ENCODE results near the gene RELB. TPM values are rescaled to one million over a fixed set of nuclear protein-coding genes. Genes with fewer than 3 reads are reported as not detected.

The RELB gene
- total and polyA plus RNA-seq, 4 experiments from 2014 or later, result 19.7 to 39.8 (median 35.0) TPM

GRCh38 chr19:45045671-45046353, 44.5 kb downstream of the RELB start:
- Mint-ChIP-seq H3K27ac (peak overlapping the region in 5 of 7 donors; percentile 30 to 64 (median 57)), H3K4me1 (peaks cover 35 to 62% (median 47%) of the 10 kb centered on the region in 4 donors), H3K9me3 (no peaks in the 10 kb centered on the region), H3K4me3 (no peak overlapping the region), H3K36me3 (peaks cover 28 to 59% of the 10 kb centered on the region in 2 donors), H3K27me3 (no peaks in the 10 kb centered on the region)
- peaks cover 37% of the 10 kb centered on the region for H3K36me3 ChIP-seq (ENCODE audit: insufficient read depth, low read length)
- H3K27ac ChIP-seq (ENCODE audit: low read depth, low read length), result no peak overlapping the region
- H3K9me3 ChIP-seq (ENCODE audit: control insufficient read depth in 1 of 2, low read length in 2 of 2), result no peaks in the 10 kb centered on the region
- H3K27me3 ChIP-seq (ENCODE audit: insufficient read depth, low read length), result no peaks in the 10 kb centered on the region
- DNase-seq, result no peak
- ChIA-PET POLR2A (ENCODE audit: partially characterized antibody) (interaction anchor here (1.1 kb wide), 1 partner anchor 18 kb away, joined by 3 read pairs; no protein-coding TSS in a partner anchor), CTCF (ENCODE audit: partially characterized antibody) (interaction anchor here (1.7 to 1.9 kb wide), 2 partner anchors 14 to 57 kb away, joined by 5 to 8 read pairs; no protein-coding TSS in a partner anchor)
- no peak overlapping the region for H3K4me3 ChIP-seq (ENCODE audit: low read length in 2 of 2)
- peaks cover 29% of the 10 kb centered on the region for H3K4me1 ChIP-seq (ENCODE audit: insufficient read depth, low read length)
- intact Hi-C loops (cut with micrococcal nuclease), result no loop called here

- H3K4me3 Mint-ChIP-seq, result no peak overlapping the region
- intact Hi-C loops (cut with micrococcal nuclease), result no loop called here
- Histone ChIP-seq H3K9me3 (ENCODE audit: control insufficient read depth in 1 of 2, low read length in 2 of 2) (no peaks in the 10 kb centered on the region), H3K36me3 (ENCODE audit: insufficient read depth, low read length) (peaks cover 34% of the 10 kb centered on the region), H3K27me3 (ENCODE audit: insufficient read depth, low read length) (no peaks in the 10 kb centered on the region), H3K4me3 (ENCODE audit: low read length in 2 of 2) (no peak overlapping the region), H3K27ac (ENCODE audit: low read depth, low read length) (no peak overlapping the region), H3K4me1 (ENCODE audit: insufficient read depth, low read length) (peaks cover 25% of the 10 kb centered on the region)
- no peaks in the 10 kb centered on the region for H3K9me3 Mint-ChIP-seq
- H3K36me3 Mint-ChIP-seq, result peaks cover 25 to 59% of the 10 kb centered on the region in 2 donors
- H3K27ac Mint-ChIP-seq, result peak overlapping the region in 4 of 7 donors; percentile 57 to 76 (median 64)
- ChIA-PET POLR2A (ENCODE audit: partially characterized antibody) (interaction anchor here (1.1 kb wide), 1 partner anchor 19 kb away, joined by 3 read pairs; no protein-coding TSS in a partner anchor), CTCF (ENCODE audit: partially characterized antibody) (interaction anchor here (1.7 to 1.9 kb wide), 2 partner anchors 13 to 57 kb away, joined by 5 to 8 read pairs; no protein-coding TSS in a partner anchor)
- H3K4me1 Mint-ChIP-seq, result peaks cover 32 to 56% (median 44%) of the 10 kb centered on the region in 4 donors
- DNase-seq, result no peak
- no peaks in the 10 kb centered on the region for H3K27me3 Mint-ChIP-seq
Observed at GRCh38 chr19:45046355-45046754, 45.1 kb downstream of the RELB start.

GRCh38 chr19:45047188-45047797, 46.0 kb downstream of the RELB start:
- CTCF ChIA-PET (ENCODE audit: partially characterized antibody), result interaction anchor here (1.9 kb wide), 1 partner anchor 12 kb away, joined by 8 read pairs; no protein-coding TSS in a partner anchor
- H3K9me3 Mint-ChIP-seq, result peaks cover 0 to 2% (median 0%) of the 10 kb centered on the region in 8 donors

GRCh38 chr19:45049073-45049736, 47.9 kb downstream of the RELB start:
- H3K27ac ChIP-seq (ENCODE audit: low read depth, low read length), result no peak overlapping the region

More at GRCh38 chr19:45047188-45047797, 46.0 kb downstream of the RELB start:
- no peak for DNase-seq
- no peak overlapping the region for H3K4me3 ChIP-seq (ENCODE audit: low read length in 2 of 2)
- no peaks in the 10 kb centered on the region for H3K27me3 ChIP-seq (ENCODE audit: insufficient read depth, low read length)
- POLR2A ChIA-PET (ENCODE audit: partially characterized antibody), result no interaction called here
- Mint-ChIP-seq H3K27me3 (no peaks in the 10 kb centered on the region), H3K4me1 (peaks cover 29 to 47% (median 36%) of the 10 kb centered on the region in 4 donors), H3K4me3 (peak overlapping the region in 1 of 8 donors; percentile 13), H3K27ac (peak overlapping the region in 6 of 7 donors; percentile 52 to 88 (median 62)), H3K36me3 (peaks cover 21 to 55% of the 10 kb centered on the region in 2 donors)
- H3K4me1 ChIP-seq (ENCODE audit: insufficient read depth, low read length), result peaks cover 17% of the 10 kb centered on the region
- no peaks in the 10 kb centered on the region for H3K9me3 ChIP-seq (ENCODE audit: control insufficient read depth in 1 of 2, low read length in 2 of 2)
- peaks cover 29% of the 10 kb centered on the region for H3K36me3 ChIP-seq (ENCODE audit: insufficient read depth, low read length)
- intact Hi-C loops (cut with micrococcal nuclease), result no loop called here
- H3K27ac ChIP-seq (ENCODE audit: low read depth, low read length), result no peak overlapping the region

GRCh38 chr19:45050036-45050435, 48.8 kb downstream of the RELB start:
- Histone ChIP-seq H3K27me3 (ENCODE audit: insufficient read depth, low read length) (no peaks in the 10 kb centered on the region), H3K4me3 (ENCODE audit: low read length in 2 of 2) (no peak overlapping the region), H3K36me3 (ENCODE audit: insufficient read depth, low read length) (peaks cover 29% of the 10 kb centered on the region), H3K27ac (ENCODE audit: low read depth, low read length) (no peak overlapping the region), H3K4me1 (ENCODE audit: insufficient read depth, low read length) (peaks cover 17% of the 10 kb centered on the region), H3K9me3 (ENCODE audit: control insufficient read depth in 1 of 2, low read length in 2 of 2) (no peaks in the 10 kb centered on the region)
- Mint-ChIP-seq H3K27ac (peak overlapping the region in 3 of 7 donors; percentile 1 to 72 (median 36)), H3K27me3 (no peaks in the 10 kb centered on the region), H3K4me3 (no peak overlapping the region), H3K36me3 (peaks cover 35 to 60% of the 10 kb centered on the region in 2 donors), H3K9me3 (peaks cover 0 to 2% (median 0%) of the 10 kb centered on the region in 8 donors), H3K4me1 (peaks cover 27 to 37% (median 32%) of the 10 kb centered on the region in 4 donors)
- intact Hi-C loops (cut with micrococcal nuclease), result no loop called here
- ChIA-PET POLR2A (ENCODE audit: partially characterized antibody) (no interaction called here), CTCF (ENCODE audit: partially characterized antibody) (no interaction called here)
- DNase-seq, result no peak

More at GRCh38 chr19:45049073-45049736, 47.9 kb downstream of the RELB start:
- peaks cover 17% of the 10 kb centered on the region for H3K4me1 ChIP-seq (ENCODE audit: insufficient read depth, low read length)
- POLR2A ChIA-PET (ENCODE audit: partially characterized antibody), result no interaction called here
- Mint-ChIP-seq H3K36me3 (peaks cover 31 to 61% of the 10 kb centered on the region in 2 donors), H3K9me3 (peaks cover 0 to 2% (median 0%) of the 10 kb centered on the region in 8 donors), H3K4me1 (peaks cover 28 to 41% (median 36%) of the 10 kb centered on the region in 4 donors), H3K27ac (peak overlapping the region in 4 of 7 donors; percentile 4 to 86 (median 64)), H3K4me3 (no peak overlapping the region), H3K27me3 (no peaks in the 10 kb centered on the region)
- H3K9me3 ChIP-seq (ENCODE audit: control insufficient read depth in 1 of 2, low read length in 2 of 2), result no peaks in the 10 kb centered on the region
- H3K4me3 ChIP-seq (ENCODE audit: low read length in 2 of 2), result no peak overlapping the region
- CTCF ChIA-PET (ENCODE audit: partially characterized antibody), result interaction anchor here (1.0 kb wide), 1 partner anchor 31 kb away, joined by 3 read pairs; no protein-coding TSS in a partner anchor
- H3K36me3 ChIP-seq (ENCODE audit: insufficient read depth, low read length), result peaks cover 29% of the 10 kb centered on the region
- no peak for DNase-seq
- H3K27me3 ChIP-seq (ENCODE audit: insufficient read depth, low read length), result no peaks in the 10 kb centered on the region
- intact Hi-C loops (cut with micrococcal nuclease), result no loop called here

GRCh38 chr19:45051929-45052579, 50.8 kb downstream of the RELB start:
- Mint-ChIP-seq H3K4me1 (peaks cover 14 to 17% (median 16%) of the 10 kb centered on the region in 4 donors), H3K9me3 (peaks cover 0 to 4% (median 0%) of the 10 kb centered on the region in 8 donors), H3K27ac (peak overlapping the region in 2 of 7 donors; percentile 65 to 85), H3K36me3 (peaks cover 26 to 58% of the 10 kb centered on the region in 2 donors), H3K27me3 (no peaks in the 10 kb centered on the region), H3K4me3 (no peak overlapping the region)
- intact Hi-C loops (cut with micrococcal nuclease), result no loop called here
- H3K4me3 ChIP-seq (ENCODE audit: low read length in 2 of 2), result no peak overlapping the region
- no peak for DNase-seq
- no peaks in the 10 kb centered on the region for H3K27me3 ChIP-seq (ENCODE audit: insufficient read depth, low read length)
- no peaks in the 10 kb centered on the region for H3K9me3 ChIP-seq (ENCODE audit: control insufficient read depth in 1 of 2, low read length in 2 of 2)
- peaks cover 6% of the 10 kb centered on the region for H3K4me1 ChIP-seq (ENCODE audit: insufficient read depth, low read length)
- ChIA-PET CTCF (ENCODE audit: partially characterized antibody) (interaction anchor here (1.0 kb wide), 1 partner anchor 149 kb away, joined by 3 read pairs; no protein-coding TSS in a partner anchor), POLR2A (ENCODE audit: partially characterized antibody) (interaction anchor here (1.3 to 2.2 kb wide), 2 partner anchors 13 to 40 kb away, joined by 3 to 6 read pairs; partner anchors contain the start of gene PPP1R37)
- no peak overlapping the region for H3K27ac ChIP-seq (ENCODE audit: low read depth, low read length)
- H3K36me3 ChIP-seq (ENCODE audit: insufficient read depth, low read length), result peaks cover 38% of the 10 kb centered on the region

Data from CD4-positive, alpha-beta memory T cell (primary cell).